ENCODE data around the gene AZU1. TPM values are rescaled to one million over a fixed set of nuclear protein-coding genes. Genes with fewer than 3 reads are reported as not detected.

The AZU1 gene
- total RNA-seq, 2 donors from 2014 or later: 6.9 TPM; not detected in 1

DNA sequence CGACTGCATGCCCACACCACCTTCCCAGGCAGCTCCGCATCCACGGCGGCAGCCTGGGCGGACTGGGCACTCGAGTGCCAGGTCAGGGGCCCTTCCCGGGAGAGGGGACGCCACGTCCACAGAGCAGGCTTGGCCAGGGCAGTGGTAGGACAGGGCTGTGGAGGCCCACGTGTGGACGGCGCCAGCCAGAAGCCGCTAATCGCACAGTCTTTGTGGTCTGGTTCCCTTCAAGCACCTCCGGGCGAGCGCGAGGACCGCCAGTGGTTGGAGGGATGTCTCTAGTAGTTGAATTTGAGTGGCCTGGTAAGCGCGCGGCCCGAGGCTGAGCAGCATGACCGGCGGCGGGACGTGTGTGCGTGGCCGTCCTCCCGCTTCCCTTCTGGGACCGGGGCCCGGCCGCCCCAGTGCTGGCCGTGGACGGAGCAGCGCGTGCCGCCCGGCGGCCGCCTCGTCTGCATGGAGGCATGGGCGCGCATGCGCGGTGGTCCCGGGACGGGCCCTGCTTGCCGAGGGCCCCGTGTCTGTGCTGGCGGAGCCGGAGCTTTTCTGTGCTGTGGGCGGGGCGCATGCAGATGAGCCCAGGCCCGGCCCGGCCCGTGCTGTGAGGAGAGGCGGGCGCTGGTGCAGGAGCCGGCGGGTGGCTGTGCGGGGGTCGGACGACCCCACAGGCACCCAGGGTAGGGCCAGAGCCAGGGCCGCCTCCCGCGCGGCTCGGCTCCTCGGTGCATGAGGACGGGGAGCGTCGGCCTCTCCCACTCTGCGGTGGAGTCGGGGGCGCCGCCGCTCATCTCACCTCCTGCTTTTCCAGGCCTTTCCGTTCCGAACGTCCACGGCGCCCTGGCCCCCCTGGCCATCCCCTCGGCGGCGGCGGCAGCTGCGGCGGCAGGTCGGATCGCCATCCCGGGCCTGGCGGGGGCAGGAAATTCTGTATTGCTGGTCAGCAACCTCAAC is 21.8 kb upstream of the AZU1 start:
- Histone ChIP-seq H3K9me3 (no peaks in the 10 kb centered on the region), H3K27ac (no peak overlapping the region), H3K4me3 (no peak overlapping the region), H3K27me3 (replicated peaks; ENCODE audit: insufficient read depth) (no peaks in the 10 kb centered on the region), H3K4me1 (replicated peaks) (peaks cover 23% of the 10 kb centered on the region), H3K36me3 (peaks cover 47 to 61% of the 10 kb centered on the region in 2 donors)
- intact Hi-C loops (cut with DNase I): no loop called here
- TF ChIP-seq, protein P1, sequence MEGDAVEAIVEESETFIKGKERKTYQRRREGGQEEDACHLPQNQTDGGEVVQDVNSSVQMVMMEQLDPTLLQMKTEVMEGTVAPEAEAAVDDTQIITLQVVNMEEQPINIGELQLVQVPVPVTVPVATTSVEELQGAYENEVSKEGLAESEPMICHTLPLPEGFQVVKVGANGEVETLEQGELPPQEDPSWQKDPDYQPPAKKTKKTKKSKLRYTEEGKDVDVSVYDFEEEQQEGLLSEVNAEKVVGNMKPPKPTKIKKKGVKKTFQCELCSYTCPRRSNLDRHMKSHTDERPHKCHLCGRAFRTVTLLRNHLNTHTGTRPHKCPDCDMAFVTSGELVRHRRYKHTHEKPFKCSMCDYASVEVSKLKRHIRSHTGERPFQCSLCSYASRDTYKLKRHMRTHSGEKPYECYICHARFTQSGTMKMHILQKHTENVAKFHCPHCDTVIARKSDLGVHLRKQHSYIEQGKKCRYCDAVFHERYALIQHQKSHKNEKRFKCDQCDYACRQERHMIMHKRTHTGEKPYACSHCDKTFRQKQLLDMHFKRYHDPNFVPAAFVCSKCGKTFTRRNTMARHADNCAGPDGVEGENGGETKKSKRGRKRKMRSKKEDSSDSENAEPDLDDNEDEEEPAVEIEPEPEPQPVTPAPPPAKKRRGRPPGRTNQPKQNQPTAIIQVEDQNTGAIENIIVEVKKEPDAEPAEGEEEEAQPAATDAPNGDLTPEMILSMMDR (IDR thresholded peaks at IDR 0.05): no peak
- TF ChIP-seq POLR2AphosphoS5 (IDR thresholded peaks at IDR 0.05) (no peak), POLR2A (IDR thresholded peaks at IDR 0.05) (no peak)
- DNase-seq (ENCODE audit: low spot score): no peak
- WGBS: 93% methylated on average over 87 of the region's 93 CpGs

DNA sequence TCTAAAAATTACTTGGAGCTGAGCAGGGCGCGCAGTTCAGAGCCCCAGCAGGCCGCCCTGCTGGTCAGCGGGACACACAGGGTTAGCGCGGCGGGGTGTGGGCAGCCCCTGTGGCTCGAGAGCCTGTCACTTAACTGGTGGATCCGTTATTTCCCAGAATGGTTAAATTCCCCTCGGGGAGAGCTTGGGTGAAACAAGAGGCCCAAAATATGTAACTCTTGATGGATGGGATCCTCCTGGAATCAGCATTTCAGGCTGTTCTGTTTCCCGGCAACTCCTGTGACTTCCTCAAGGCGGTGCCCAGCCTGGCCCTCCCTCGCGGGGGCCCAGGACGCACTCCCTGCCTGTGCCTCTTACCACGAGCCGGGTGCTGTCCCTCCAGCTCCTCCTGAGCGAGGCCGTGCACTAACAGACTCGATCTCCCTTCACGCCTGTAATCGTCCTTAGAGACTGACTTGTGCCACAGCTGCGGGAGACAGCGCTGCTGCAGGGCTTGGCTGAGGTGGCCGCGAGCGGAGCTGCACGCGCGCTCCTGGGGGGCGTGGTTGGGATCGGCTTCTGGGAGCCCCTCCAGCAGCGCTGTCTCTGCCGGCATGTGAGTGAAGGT is 20.7 kb upstream of the AZU1 start:
- Histone ChIP-seq H3K36me3 (peaks cover 49 to 68% of the 10 kb centered on the region in 2 donors), H3K9me3 (no peaks in the 10 kb centered on the region), H3K4me1 (replicated peaks) (peaks cover 13% of the 10 kb centered on the region), H3K27ac (no peak overlapping the region), H3K27me3 (replicated peaks; ENCODE audit: insufficient read depth) (no peaks in the 10 kb centered on the region), H3K4me3 (no peak overlapping the region)
- no peak for DNase-seq (ENCODE audit: low spot score)
- TF ChIP-seq POLR2A (IDR thresholded peaks at IDR 0.05) (no peak), POLR2AphosphoS5 (IDR thresholded peaks at IDR 0.05) (no peak)
- TF ChIP-seq, protein P1 (IDR thresholded peaks at IDR 0.05): no peak
- intact Hi-C loops (cut with DNase I): no loop called here
- 79% methylated on average over 27 of the region's 34 CpGs for WGBS

DNA sequence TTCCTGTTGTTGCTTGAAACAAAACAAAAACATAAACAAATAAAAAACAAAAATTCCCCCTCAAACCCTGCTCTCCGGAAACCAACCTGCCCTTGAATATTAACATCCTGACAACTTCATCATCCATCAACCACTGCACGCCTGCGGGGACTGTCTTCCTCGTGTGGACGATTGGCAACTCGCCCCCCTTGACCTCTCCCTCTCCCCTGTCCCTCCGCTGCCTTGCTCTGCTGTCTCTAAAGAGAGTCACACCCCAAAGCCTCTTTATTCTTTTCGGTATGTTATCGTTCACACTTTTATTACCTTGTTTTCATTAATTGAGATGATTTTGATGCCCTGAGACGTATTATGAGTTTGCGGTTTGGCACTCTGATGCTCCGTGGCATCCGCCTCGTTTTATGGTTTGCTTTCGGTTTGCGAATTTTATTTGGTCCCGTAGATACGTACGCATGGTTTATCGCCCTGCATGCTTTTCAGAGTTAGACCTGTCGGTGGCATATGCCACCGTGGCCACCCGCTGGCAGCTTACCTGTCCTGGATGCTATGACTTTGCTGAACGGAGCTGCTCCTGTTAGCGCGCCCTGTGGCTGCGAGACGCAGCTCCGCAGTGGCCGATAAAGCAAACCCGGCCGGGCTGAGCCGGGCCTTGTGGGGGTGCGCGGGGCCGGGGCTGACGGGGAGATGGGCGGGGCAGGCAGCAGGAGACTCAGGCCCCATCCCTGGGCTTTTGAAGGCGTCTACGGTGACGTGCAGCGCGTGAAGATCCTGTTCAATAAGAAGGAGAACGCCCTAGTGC is 19.8 kb upstream of the AZU1 start:
- no peak overlapping the region for H3K27ac ChIP-seq
- DNase-seq (ENCODE audit: low spot score): no peak
- intact Hi-C loops (cut with DNase I): no loop called here
- H3K36me3 ChIP-seq: peaks cover 49 to 68% of the 10 kb centered on the region in 2 donors
- WGBS: 87% methylated on average over 41 of the region's 44 CpGs
- no peaks in the 10 kb centered on the region for H3K9me3 ChIP-seq
- H3K4me3 ChIP-seq: no peak overlapping the region
- H3K4me1 ChIP-seq (replicated peaks): peaks cover 6% of the 10 kb centered on the region
- TF ChIP-seq, protein P1 (IDR thresholded peaks at IDR 0.05): no peak
- TF ChIP-seq POLR2A (IDR thresholded peaks at IDR 0.05) (no peak), POLR2AphosphoS5 (IDR thresholded peaks at IDR 0.05) (no peak)
- no peaks in the 10 kb centered on the region for H3K27me3 ChIP-seq (replicated peaks; ENCODE audit: insufficient read depth)

DNA sequence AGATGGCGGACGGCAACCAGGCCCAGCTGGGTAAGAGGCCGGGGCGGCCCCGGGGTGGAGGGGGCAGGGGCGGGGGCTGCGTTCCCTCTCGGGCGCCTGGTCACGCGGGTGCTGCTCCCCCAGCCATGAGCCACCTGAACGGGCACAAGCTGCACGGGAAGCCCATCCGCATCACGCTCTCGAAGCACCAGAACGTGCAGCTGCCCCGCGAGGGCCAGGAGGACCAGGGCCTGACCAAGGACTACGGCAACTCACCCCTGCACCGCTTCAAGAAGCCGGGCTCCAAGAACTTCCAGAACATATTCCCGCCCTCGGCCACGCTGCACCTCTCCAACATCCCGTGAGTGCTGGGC is 19.2 kb upstream of the AZU1 start:
- Histone ChIP-seq H3K27ac (no peak overlapping the region), H3K4me3 (no peak overlapping the region), H3K9me3 (no peaks in the 10 kb centered on the region), H3K4me1 (replicated peaks) (peaks cover under 1% of the 10 kb centered on the region), H3K36me3 (peaks cover 49 to 68% of the 10 kb centered on the region in 2 donors), H3K27me3 (replicated peaks; ENCODE audit: insufficient read depth) (no peaks in the 10 kb centered on the region)
- intact Hi-C loops (cut with DNase I): no loop called here
- TF ChIP-seq POLR2AphosphoS5 (IDR thresholded peaks at IDR 0.05): no peak
- no peak for TF ChIP-seq POLR2A (IDR thresholded peaks at IDR 0.05)
- TF ChIP-seq, protein P1 (IDR thresholded peaks at IDR 0.05): no peak
- no peak for DNase-seq (ENCODE audit: low spot score)
- WGBS: 91% methylated on average over 26 of the region's 26 CpGs

All from prostate gland (tissue), 2 donors.